ENCODE data around the gene DENND4C.

Gene DENND4C

GRCh38 chr9:19372567-19372966, 142.1 kb downstream of the DENND4C start:
- H3K36me3 ChIP-seq (ENCODE audit: control insufficient read depth, insufficient read depth, low read length), result peaks cover 15% of the 10 kb centered on the region
- no peak for TF ChIP-seq CTCF (IDR thresholded peaks at IDR 0.05; ENCODE audit: insufficient read depth, low read length, poor library complexity, severe bottlenecking)

GRCh38 chr9:19373527-19373926, 143.0 kb downstream of the DENND4C start:
- Histone ChIP-seq H3K36me3 (ENCODE audit: control insufficient read depth, insufficient read depth, low read length) (peaks cover 15% of the 10 kb centered on the region), H3K27me3 (replicated peaks; ENCODE audit: control insufficient read depth, insufficient read depth, low read length) (no peaks in the 10 kb centered on the region), H3K4me3 (replicated peaks; ENCODE audit: low read depth, low read length) (no peak overlapping the region)
- TF ChIP-seq CTCF (IDR thresholded peaks at IDR 0.05; ENCODE audit: insufficient read depth, low read length, poor library complexity, severe bottlenecking), result no peak
- DNase-seq (ENCODE audit: extremely low read depth, insufficient read length), result no peak

More at GRCh38 chr9:19372567-19372966, 142.1 kb downstream of the DENND4C start:
- Histone ChIP-seq H3K4me3 (replicated peaks; ENCODE audit: low read depth, low read length) (no peak overlapping the region), H3K27me3 (replicated peaks; ENCODE audit: control insufficient read depth, insufficient read depth, low read length) (no peaks in the 10 kb centered on the region)
- DNase-seq (ENCODE audit: extremely low read depth, insufficient read length), result no peak

GRCh38 chr9:19375538-19375937, 145.0 kb downstream of the DENND4C start:
- Histone ChIP-seq H3K4me3 (replicated peaks; ENCODE audit: low read depth, low read length) (no peak overlapping the region), H3K36me3 (ENCODE audit: control insufficient read depth, insufficient read depth, low read length) (peaks cover 16% of the 10 kb centered on the region), H3K27me3 (replicated peaks; ENCODE audit: control insufficient read depth, insufficient read depth, low read length) (no peaks in the 10 kb centered on the region)
- no peak for TF ChIP-seq CTCF (IDR thresholded peaks at IDR 0.05; ENCODE audit: insufficient read depth, low read length, poor library complexity, severe bottlenecking)
- no peak for DNase-seq (ENCODE audit: extremely low read depth, insufficient read length)

GRCh38 chr9:19376931-19377330, 146.4 kb downstream of the DENND4C start:
- Histone ChIP-seq H3K36me3 (ENCODE audit: control insufficient read depth, insufficient read depth, low read length) (peaks cover 16% of the 10 kb centered on the region), H3K27me3 (replicated peaks; ENCODE audit: control insufficient read depth, insufficient read depth, low read length) (no peaks in the 10 kb centered on the region), H3K4me3 (replicated peaks; ENCODE audit: low read depth, low read length) (peak overlapping the region; percentile 97)
- no peak for DNase-seq (ENCODE audit: extremely low read depth, insufficient read length)
- no peak for TF ChIP-seq CTCF (IDR thresholded peaks at IDR 0.05; ENCODE audit: insufficient read depth, low read length, poor library complexity, severe bottlenecking)

- no peak for TF ChIP-seq CTCF (IDR thresholded peaks at IDR 0.05; ENCODE audit: insufficient read depth, low read length, poor library complexity, severe bottlenecking)
- DNase-seq (ENCODE audit: extremely low read depth, insufficient read length), result no peak
- Histone ChIP-seq H3K27me3 (replicated peaks; ENCODE audit: control insufficient read depth, insufficient read depth, low read length) (no peaks in the 10 kb centered on the region), H3K36me3 (ENCODE audit: control insufficient read depth, insufficient read depth, low read length) (peaks cover 16% of the 10 kb centered on the region), H3K4me3 (replicated peaks; ENCODE audit: low read depth, low read length) (peak overlapping the region; percentile 97)
Measured at GRCh38 chr9:19378164-19378563, 147.7 kb downstream of the DENND4C start.

- TF ChIP-seq CTCF (IDR thresholded peaks at IDR 0.05; ENCODE audit: insufficient read depth, low read length, poor library complexity, severe bottlenecking), result no peak
- H3K27me3 ChIP-seq (replicated peaks; ENCODE audit: control insufficient read depth, insufficient read depth, low read length), result no peaks in the 10 kb centered on the region
- peaks cover 16% of the 10 kb centered on the region for H3K36me3 ChIP-seq (ENCODE audit: control insufficient read depth, insufficient read depth, low read length)
- peak overlapping the region; percentile 97 for H3K4me3 ChIP-seq (replicated peaks; ENCODE audit: low read depth, low read length)
- no peak for DNase-seq (ENCODE audit: extremely low read depth, insufficient read length)
Measured at GRCh38 chr9:19378647-19379046, 148.2 kb downstream of the DENND4C start.
